SKM-1 (cell line): ENCODE data around the gene WDR38.

Experiments
- DNase-seq: peaks from one replicate; lab custom pipeline; 2025; ENCODE audit not compliant: unreplicated experiment; lab: John Stamatoyannopoulos, UW

The WDR38 gene

GRCh38 chr9:124857533-124858162 is 4.4 kb downstream of the WDR38 start:
- DNase-seq = no peak

GRCh38 chr9:124858330-124859046 is 5.2 kb downstream of the WDR38 start:
- DNase-seq = no peak

- no peak for DNase-seq
Measured at GRCh38 chr9:124859803-124860581, 6.7 kb downstream of the WDR38 start.

GRCh38 chr9:124860582-124861341 is 7.5 kb downstream of the WDR38 start:
- no peak for DNase-seq

- peak; percentile 88 for DNase-seq
Measured at GRCh38 chr9:124861342-124862229, 8.3 kb downstream of the WDR38 start, which contains the start of the genes ARPC5L and RPL35. Gene ARPC5L (plus strand): TSS chr9:124862130. CDS start chr9:124869291, 7,161 bp downstream. Gene RPL35 (minus strand): TSS chr9:124861957. CDS start chr9:124861912, 45 bp downstream.

GRCh38 chr9:124863371-124863871 is 10.2 kb downstream of the WDR38 start:
- DNase-seq = no peak

GRCh38 chr9:124868511-124869465 is 15.5 kb downstream of the WDR38 start:
- peak; percentile 69 for DNase-seq

- DNase-seq = no peak
Measured at GRCh38 chr9:124869466-124869985, 16.3 kb downstream of the WDR38 start.

- DNase-seq = no peak
Measured at GRCh38 chr9:124869986-124870560, 16.8 kb downstream of the WDR38 start.

GRCh38 chr9:124870723-124871122 is 17.5 kb downstream of the WDR38 start:
- no peak for DNase-seq

GRCh38 chr9:124871156-124871561 is 17.9 kb downstream of the WDR38 start:
- DNase-seq = no peak

GRCh38 chr9:124873664-124874063 is 20.4 kb downstream of the WDR38 start:
- no peak for DNase-seq

- no peak for DNase-seq
Measured at GRCh38 chr9:124875501-124875900, 22.2 kb downstream of the WDR38 start.

- DNase-seq = no peak
Measured at GRCh38 chr9:124877021-124877782, 23.9 kb downstream of the WDR38 start.

GRCh38 chr9:124878021-124878420 is 24.8 kb downstream of the WDR38 start:
- DNase-seq = no peak

- DNase-seq = no peak
Measured at GRCh38 chr9:124878518-124878917, 25.3 kb downstream of the WDR38 start.

- DNase-seq = no peak
Measured at GRCh38 chr9:124879226-124879625, 26.0 kb downstream of the WDR38 start.
